ENCODE data around the gene SCG2.

- TF ChIP-seq, protein P1, sequence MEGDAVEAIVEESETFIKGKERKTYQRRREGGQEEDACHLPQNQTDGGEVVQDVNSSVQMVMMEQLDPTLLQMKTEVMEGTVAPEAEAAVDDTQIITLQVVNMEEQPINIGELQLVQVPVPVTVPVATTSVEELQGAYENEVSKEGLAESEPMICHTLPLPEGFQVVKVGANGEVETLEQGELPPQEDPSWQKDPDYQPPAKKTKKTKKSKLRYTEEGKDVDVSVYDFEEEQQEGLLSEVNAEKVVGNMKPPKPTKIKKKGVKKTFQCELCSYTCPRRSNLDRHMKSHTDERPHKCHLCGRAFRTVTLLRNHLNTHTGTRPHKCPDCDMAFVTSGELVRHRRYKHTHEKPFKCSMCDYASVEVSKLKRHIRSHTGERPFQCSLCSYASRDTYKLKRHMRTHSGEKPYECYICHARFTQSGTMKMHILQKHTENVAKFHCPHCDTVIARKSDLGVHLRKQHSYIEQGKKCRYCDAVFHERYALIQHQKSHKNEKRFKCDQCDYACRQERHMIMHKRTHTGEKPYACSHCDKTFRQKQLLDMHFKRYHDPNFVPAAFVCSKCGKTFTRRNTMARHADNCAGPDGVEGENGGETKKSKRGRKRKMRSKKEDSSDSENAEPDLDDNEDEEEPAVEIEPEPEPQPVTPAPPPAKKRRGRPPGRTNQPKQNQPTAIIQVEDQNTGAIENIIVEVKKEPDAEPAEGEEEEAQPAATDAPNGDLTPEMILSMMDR (IDR thresholded peaks at IDR 0.05; ENCODE audit: poor library complexity, severe bottlenecking) = no peak
- TF ChIP-seq, protein P2, sequence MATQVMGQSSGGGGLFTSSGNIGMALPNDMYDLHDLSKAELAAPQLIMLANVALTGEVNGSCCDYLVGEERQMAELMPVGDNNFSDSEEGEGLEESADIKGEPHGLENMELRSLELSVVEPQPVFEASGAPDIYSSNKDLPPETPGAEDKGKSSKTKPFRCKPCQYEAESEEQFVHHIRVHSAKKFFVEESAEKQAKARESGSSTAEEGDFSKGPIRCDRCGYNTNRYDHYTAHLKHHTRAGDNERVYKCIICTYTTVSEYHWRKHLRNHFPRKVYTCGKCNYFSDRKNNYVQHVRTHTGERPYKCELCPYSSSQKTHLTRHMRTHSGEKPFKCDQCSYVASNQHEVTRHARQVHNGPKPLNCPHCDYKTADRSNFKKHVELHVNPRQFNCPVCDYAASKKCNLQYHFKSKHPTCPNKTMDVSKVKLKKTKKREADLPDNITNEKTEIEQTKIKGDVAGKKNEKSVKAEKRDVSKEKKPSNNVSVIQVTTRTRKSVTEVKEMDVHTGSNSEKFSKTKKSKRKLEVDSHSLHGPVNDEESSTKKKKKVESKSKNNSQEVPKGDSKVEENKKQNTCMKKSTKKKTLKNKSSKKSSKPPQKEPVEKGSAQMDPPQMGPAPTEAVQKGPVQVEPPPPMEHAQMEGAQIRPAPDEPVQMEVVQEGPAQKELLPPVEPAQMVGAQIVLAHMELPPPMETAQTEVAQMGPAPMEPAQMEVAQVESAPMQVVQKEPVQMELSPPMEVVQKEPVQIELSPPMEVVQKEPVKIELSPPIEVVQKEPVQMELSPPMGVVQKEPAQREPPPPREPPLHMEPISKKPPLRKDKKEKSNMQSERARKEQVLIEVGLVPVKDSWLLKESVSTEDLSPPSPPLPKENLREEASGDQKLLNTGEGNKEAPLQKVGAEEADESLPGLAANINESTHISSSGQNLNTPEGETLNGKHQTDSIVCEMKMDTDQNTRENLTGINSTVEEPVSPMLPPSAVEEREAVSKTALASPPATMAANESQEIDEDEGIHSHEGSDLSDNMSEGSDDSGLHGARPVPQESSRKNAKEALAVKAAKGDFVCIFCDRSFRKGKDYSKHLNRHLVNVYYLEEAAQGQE (IDR thresholded peaks at IDR 0.05; ENCODE audit: borderline replicate concordance) = no peak
- no peak for TF ChIP-seq EP300 (conservative IDR thresholded peaks at IDR 0.05; ENCODE audit: poor library complexity, severe bottlenecking)
- TF ChIP-seq POLR2AphosphoS5 (IDR thresholded peaks at IDR 0.05) = no peak
- TF ChIP-seq RAD21 (conservative IDR thresholded peaks at IDR 0.05) = no peak
- TF ChIP-seq EZH2 (IDR thresholded peaks at IDR 0.05; ENCODE audit: borderline replicate concordance, insufficient read depth, low read length, poor library complexity, severe bottlenecking) = no peak
- no peak for TF ChIP-seq TAF1 (IDR thresholded peaks at IDR 0.05; ENCODE audit: low read depth)
- TF ChIP-seq MXI1 (conservative IDR thresholded peaks at IDR 0.05; ENCODE audit: poor library complexity, severe bottlenecking) = no peak
These were observed 11.2 kb downstream of the SCG2 start for GRCh38 chr2:223590964-223591363.
